Stomach (tissue), 9 donors: ENCODE measurements around the gene DERA. TPM values are rescaled to one million over a fixed set of nuclear protein-coding genes. Genes with fewer than 3 reads are reported as not detected.

Experiments used
- DNase-seq, 2 donors: peaks; one replicate each; pipeline versions ENCODE4 v3.0.0 to v3.0.0-alpha.2; 2013 to 2019
- H3K27ac ChIP-seq, 5 donors: fragments of 200-600 bp in 4 of 5; sonication (generic) in 4 of 5; one replicate each; pipeline ENCODE4 v1.5.1; 2013 to 2019; ENCODE audit warnings: mild to moderate bottlenecking in 1 of 5, moderate library complexity in 1 of 5
- H3K27me3 ChIP-seq, 3 donors: fragments of 200-600 bp; sonication (generic); one replicate each; pipeline ENCODE4 v1.5.1; 2017 to 2019; ENCODE audit warnings: mixed run types in 1 of 3
- H3K36me3 ChIP-seq, 4 donors: fragments of 200-600 bp; sonication (generic); 1 replicate in 3 of 4; 2 replicates in 1 of 4; pipeline ENCODE4 v1.5.1; 2016 to 2019
- H3K4me1 ChIP-seq, 4 donors: fragments of 200-600 bp; sonication (generic); one replicate each; pipeline ENCODE4 v1.5.1; 2016 to 2019
- H3K4me3 ChIP-seq, 4 donors: fragments of 200-600 bp; sonication (generic) in 3 of 4; one replicate each; pipeline ENCODE4 v1.5.1; 2016 to 2019; ENCODE audit warnings: mild to moderate bottlenecking in 1 of 4
- H3K9me3 ChIP-seq, 4 donors: fragments of 200-600 bp; sonication (generic); one replicate each; pipeline ENCODE4 v1.5.1; 2016 to 2019
- EP300 ChIP-seq: sonication (generic); formaldehyde crosslinking; IDR thresholded peaks from one replicate; pipeline ENCODE4 v1.6.1; 2017; ENCODE audit warnings: antibody characterized with exemption
- POLR2A ChIP-seq, 4 donors: fragments of 450-650 bp; IDR thresholded peaks; one replicate each; pipeline ENCODE4 v1.6.1; 2016; ENCODE audit warnings: antibody characterized with exemption in 4 of 4, control low read depth in 2 of 4, mild to moderate bottlenecking in 1 of 4, moderate library complexity in 1 of 4
- POLR2AphosphoS5 ChIP-seq, 3 donors: sonication (generic); formaldehyde crosslinking; IDR thresholded peaks; one replicate each; pipeline ENCODE4 v1.6.1; 2016; ENCODE audit warnings: antibody characterized with exemption in 3 of 3
- WGBS, 5 donors: extraction: QIAGEN DNeasy Blood & Tissue Kit in 3 of 5; methylation state at CpG; one replicate each; pipeline versions ENCODE4 v1.1.5 to v1.1.7; 2013 to 2018; 5-methylcytosine and 5-hydroxymethylcytosine counted together
- intact Hi-C: fragments of 100-400 bp; cut with DNase I; formaldehyde crosslinking; loops from one replicate; pipeline ENCODE4 v1.15.1; 2023; ENCODE audit warnings: low total_unique reads
- polyA plus RNA-seq, 3 donors: library from polyadenylated mRNA; stranded (reverse); fragments of 200-250 nt; gene quantifications; one replicate each; pipeline ENCODE4 v1.2.3, GENCODE V29; 2013
- total RNA-seq, 5 donors: library from RNA; depleted of rRNA; stranded (reverse); fragments of >200 nt; gene quantifications; one replicate each; pipeline versions ENCODE4 v1.1.0 to v1.2.3, GENCODE V29; 2014 to 2016
- TF ChIP-seq, protein P1 (sequence below), 7 experiments: fragments of 450-650 bp in 4 of 7; fragments of 200-600 bp in 3 of 7; sonication (generic) in 3 of 7; IDR thresholded peaks; one replicate each; pipeline ENCODE4 v1.5.1; 2016 to 2019; ENCODE audit warnings: antibody characterized with exemption in 7 of 7, control low read depth in 2 of 7, mild to moderate bottlenecking in 1 of 7
- donor health status: healthy with polysubstance abuse.
- donor health status: Bipolar disorder and iron deficiency.
- donor health status: healthy.

The DERA gene
- total and polyA plus RNA-seq, 8 donors, result 3.2 to 53.6 (median 23.5) TPM

DNA sequence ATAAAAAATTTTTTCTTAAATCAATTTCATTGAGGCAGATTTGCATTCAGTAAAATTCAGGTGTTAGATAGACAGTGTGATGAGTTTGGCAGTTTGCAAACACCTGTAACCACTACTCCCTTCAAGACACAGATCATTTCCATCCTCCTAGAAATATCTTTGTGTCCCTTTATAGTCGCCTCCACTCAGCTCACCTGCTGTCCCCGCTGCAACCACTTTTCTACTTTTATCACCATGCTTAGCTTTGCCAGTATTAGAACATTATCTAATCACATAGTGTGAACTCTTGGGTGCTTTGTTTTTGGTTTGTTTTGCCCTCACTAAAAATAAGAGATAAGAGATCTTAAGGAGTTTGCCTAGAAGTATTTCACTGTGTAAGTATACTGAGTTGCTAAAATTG, 73.8 kb downstream of the DERA start:
- 35 to 57% (median 40%) methylated on average over 2 of the region's 2 CpGs for WGBS, 5 donors
- TF ChIP-seq POLR2A (IDR thresholded peaks at IDR 0.05), result no peak
- TF ChIP-seq POLR2AphosphoS5 (IDR thresholded peaks at IDR 0.05), result no peak
- no peak for TF ChIP-seq EP300
- TF ChIP-seq, protein P1, sequence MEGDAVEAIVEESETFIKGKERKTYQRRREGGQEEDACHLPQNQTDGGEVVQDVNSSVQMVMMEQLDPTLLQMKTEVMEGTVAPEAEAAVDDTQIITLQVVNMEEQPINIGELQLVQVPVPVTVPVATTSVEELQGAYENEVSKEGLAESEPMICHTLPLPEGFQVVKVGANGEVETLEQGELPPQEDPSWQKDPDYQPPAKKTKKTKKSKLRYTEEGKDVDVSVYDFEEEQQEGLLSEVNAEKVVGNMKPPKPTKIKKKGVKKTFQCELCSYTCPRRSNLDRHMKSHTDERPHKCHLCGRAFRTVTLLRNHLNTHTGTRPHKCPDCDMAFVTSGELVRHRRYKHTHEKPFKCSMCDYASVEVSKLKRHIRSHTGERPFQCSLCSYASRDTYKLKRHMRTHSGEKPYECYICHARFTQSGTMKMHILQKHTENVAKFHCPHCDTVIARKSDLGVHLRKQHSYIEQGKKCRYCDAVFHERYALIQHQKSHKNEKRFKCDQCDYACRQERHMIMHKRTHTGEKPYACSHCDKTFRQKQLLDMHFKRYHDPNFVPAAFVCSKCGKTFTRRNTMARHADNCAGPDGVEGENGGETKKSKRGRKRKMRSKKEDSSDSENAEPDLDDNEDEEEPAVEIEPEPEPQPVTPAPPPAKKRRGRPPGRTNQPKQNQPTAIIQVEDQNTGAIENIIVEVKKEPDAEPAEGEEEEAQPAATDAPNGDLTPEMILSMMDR (IDR thresholded peaks at IDR 0.05), result no peak
- Histone ChIP-seq H3K27me3 (no peaks in the 10 kb centered on the region), H3K4me3 (no peak overlapping the region), H3K9me3 (no peaks in the 10 kb centered on the region), H3K36me3 (peaks cover 16 to 47% (median 43%) of the 10 kb centered on the region in 4 donors), H3K27ac (no peak overlapping the region), H3K4me1 (peaks cover 0 to 21% (median 7%) of the 10 kb centered on the region in 4 donors)
- DNase-seq, result no peak
- intact Hi-C loops, result no loop called here

DNA sequence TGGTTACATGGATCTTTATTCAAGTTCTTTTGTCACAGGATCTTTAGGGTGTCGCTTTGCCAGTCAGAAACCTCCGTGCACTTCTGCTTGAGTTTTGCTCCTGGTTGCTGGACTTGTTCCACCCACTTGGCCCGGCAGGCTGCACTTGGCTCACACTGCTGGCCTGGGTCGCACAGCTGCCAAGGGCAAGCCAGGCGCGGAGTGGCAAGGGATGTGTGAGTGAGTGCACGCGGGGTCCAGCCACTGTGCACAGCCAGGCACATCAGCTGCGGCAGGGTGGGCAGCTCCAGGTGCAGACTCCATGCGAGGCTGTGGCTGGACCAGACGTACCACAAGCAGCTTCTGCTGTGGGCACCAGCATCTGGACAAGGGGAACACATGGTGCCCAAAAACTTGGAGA, 76.6 kb downstream of the DERA start:
- H3K4me3 ChIP-seq, result no peak overlapping the region
- no peak overlapping the region for H3K27ac ChIP-seq
- TF ChIP-seq POLR2A (IDR thresholded peaks at IDR 0.05), result no peak
- TF ChIP-seq, protein P1 (IDR thresholded peaks at IDR 0.05), result no peak
- no peak for TF ChIP-seq EP300
- TF ChIP-seq POLR2AphosphoS5 (IDR thresholded peaks at IDR 0.05), result no peak
- intact Hi-C loops, result no loop called here
- peaks cover 16 to 47% (median 44%) of the 10 kb centered on the region in 4 donors for H3K36me3 ChIP-seq
- peaks cover 0 to 13% (median 3%) of the 10 kb centered on the region in 4 donors for H3K4me1 ChIP-seq
- H3K27me3 ChIP-seq, result no peaks in the 10 kb centered on the region
- DNase-seq, result peak in 1 of 2 donors; percentile 64
- no peaks in the 10 kb centered on the region for H3K9me3 ChIP-seq
- WGBS, 5 donors, result 66 to 93% (median 75%) methylated on average over 9 to 11 of the region's 11 CpGs

DNA sequence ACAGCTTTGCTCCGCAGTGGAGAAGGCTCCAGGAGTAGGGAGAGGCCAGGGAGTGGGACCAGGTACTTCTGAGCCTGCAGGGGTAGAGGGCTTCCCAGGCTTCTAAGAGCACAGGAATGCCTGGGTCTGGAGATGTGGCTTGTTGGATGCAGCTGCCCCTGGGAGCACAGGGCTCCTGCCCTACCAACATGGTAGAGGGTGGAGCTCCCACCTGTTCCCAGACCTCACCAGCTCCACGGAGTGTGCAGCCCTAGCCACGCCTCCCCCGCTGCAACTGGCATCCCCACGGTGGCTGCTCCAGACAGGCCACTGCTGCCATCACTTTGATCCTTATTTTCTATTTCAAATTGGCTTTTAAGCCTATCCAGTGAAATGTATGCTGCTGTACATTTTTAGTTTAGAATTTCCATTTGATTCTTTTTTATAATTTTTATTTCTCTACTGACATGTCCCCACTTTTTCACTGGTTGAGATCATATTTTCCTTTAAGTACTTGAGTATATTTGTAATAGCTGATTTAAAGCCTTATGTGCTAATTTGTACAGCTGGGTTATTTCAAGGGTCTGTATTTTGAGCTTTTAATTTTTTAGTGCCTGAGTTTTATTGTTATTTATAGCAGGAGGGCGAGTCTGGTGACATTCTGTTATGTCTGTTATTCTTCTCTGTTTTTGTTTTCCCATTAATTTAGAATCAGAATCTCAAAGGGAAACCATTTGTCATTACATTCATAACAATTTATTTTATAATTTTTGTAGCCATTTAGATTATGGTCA, 78.0 kb downstream of the DERA start:
- no peak overlapping the region for H3K27ac ChIP-seq
- H3K9me3 ChIP-seq, result no peaks in the 10 kb centered on the region
- H3K27me3 ChIP-seq, result no peaks in the 10 kb centered on the region
- peaks cover 0 to 9% (median 1%) of the 10 kb centered on the region in 4 donors for H3K4me1 ChIP-seq
- DNase-seq, result no peak
- intact Hi-C loops, result no loop called here
- H3K36me3 ChIP-seq, result peaks cover 16 to 33% (median 30%) of the 10 kb centered on the region in 4 donors
- TF ChIP-seq POLR2AphosphoS5 (IDR thresholded peaks at IDR 0.05) (no peak), EP300 (no peak), POLR2A (IDR thresholded peaks at IDR 0.05) (no peak)
- TF ChIP-seq, protein P1 (IDR thresholded peaks at IDR 0.05), result no peak
- no peak overlapping the region for H3K4me3 ChIP-seq
- 86 to 95% (median 92%) methylated on average over 6 of the region's 6 CpGs for WGBS, 5 donors

DNA sequence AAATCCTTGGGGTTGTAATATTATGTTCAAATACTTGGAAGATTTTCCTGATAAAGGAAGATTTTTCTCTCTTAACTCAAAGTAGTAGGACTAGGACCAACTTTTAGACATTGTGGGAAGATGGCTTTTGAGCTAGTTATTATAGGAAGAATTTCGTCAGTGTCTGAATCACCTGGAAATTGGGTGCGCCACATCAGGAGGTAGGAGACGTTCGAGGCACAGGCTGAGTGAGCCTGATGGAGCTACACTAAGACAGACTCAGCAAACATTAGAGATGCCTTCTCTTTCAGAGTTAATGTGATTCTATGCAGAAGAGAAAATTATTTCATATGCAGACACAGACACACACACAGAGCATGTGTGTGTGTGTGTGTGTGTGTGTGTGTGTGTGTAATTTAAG, 84.7 kb downstream of the DERA start:
- TF ChIP-seq, protein P1 (IDR thresholded peaks at IDR 0.05), result no peak
- no peak for TF ChIP-seq POLR2AphosphoS5 (IDR thresholded peaks at IDR 0.05)
- no peak for TF ChIP-seq POLR2A (IDR thresholded peaks at IDR 0.05)
- TF ChIP-seq EP300, result no peak
- 94 to 99% (median 95%) methylated on average over 4 of the region's 4 CpGs for WGBS, 5 donors

More for the DNA sequence above, 84.7 kb downstream of the DERA start:
- no peak for DNase-seq
- Histone ChIP-seq H3K27ac (no peak overlapping the region), H3K36me3 (peaks cover 0 to 8% (median 0%) of the 10 kb centered on the region in 4 donors), H3K4me3 (no peak overlapping the region), H3K4me1 (no peaks in the 10 kb centered on the region), H3K9me3 (no peaks in the 10 kb centered on the region), H3K27me3 (no peaks in the 10 kb centered on the region)
- intact Hi-C loops, result no loop called here
